ENCODE data around the gene DDX4. TPM values are rescaled to one million over a fixed set of nuclear protein-coding genes. Genes with fewer than 3 reads are reported as not detected.
A peak's percentile ranks its signal among the peaks of the same experiment; 100 is the strongest.

Gene DDX4
- total RNA-seq, 2 donors from 2014 or later: 1.0 to 1.1 TPM

DNA sequence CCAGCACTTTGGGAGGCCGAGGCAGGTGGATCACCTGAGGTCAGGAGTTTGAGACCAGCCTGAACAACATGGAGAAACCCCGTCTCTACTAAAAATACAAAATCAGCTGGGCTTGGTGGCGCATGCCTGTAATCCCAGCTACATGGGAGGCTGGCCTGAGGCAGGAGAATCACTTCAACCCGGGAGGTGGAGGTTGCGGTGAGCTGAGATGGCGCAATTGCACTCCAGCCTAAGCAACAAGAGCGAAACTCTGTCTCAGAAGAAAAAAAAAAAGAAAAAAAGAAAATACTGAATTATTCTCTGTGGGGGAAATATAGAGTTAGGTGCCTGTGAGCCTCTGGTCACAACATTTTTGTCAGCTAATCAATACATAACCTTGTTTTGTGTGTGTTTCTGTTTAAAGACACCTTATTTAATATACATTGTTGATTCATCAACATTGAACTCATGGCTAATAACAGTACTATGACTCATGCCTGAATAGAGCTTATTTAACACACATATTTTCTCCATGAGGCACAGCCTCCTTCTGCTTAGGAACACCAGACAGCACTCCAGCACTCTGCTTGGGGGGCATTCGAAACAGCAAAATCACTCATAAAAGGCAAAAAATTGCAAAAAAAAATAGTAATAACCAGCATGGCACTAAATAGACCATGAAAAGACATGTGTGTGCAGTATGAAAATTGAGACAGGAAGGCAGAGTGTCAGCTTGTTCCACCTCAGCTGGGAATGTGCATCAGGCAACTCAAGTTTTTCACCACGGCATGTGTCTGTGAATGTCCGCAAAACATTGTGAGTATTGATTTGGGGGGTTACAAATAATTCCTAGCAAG lies 113.2 kb downstream of the DDX4 start, which contains the start of gene IL31RA:
Gene IL31RA, plus strand, starts transcription at position 519 of the 836 bp plus-strand sequence. Its CDS starts 214 bp downstream, at position 733.
- peaks cover 7% of the 10 kb centered on the region for H3K27me3 Mint-ChIP-seq (ENCODE audit: low read depth)
- no peak for DNase-seq
- H3K9me3 Mint-ChIP-seq: peaks cover 2% of the 10 kb centered on the region in 2 donors
- H3K36me3 Mint-ChIP-seq (ENCODE audit: insufficient read depth in 2 of 2): peaks cover 0 to 1% of the 10 kb centered on the region in 2 donors
- peak; percentile 85 to 90 for ATAC-seq (replicated peaks in 1 of 2)
- peaks cover 57% of the 10 kb centered on the region for H3K4me1 Mint-ChIP-seq (ENCODE audit: low read depth)
- no peak within 1 kb of the TSS for H3K27ac Mint-ChIP-seq
- H3K4me3 Mint-ChIP-seq: peak within 1 kb of the TSS; percentile 33 to 40

DNA sequence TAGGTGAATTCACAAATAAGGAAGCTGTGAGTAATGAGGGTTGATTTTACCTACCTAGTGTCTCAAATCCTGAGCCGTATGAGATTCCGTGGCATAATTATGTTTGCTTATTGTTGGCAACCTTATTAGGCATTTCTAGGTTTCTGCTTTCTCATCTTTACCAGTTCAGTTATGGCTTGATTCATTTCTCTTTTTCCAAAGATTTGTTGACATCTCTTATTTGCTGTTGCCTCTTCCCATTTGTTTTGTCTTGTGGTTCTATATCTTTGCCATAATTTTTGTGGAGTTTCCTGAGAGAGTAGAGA lies 113.8 kb downstream of the DDX4 start:
- Mint-ChIP-seq H3K36me3 (ENCODE audit: insufficient read depth in 2 of 2) (no peaks in the 10 kb centered on the region), H3K4me3 (peak overlapping the region; percentile 33 to 40), H3K4me1 (ENCODE audit: low read depth) (peaks cover 62% of the 10 kb centered on the region), H3K9me3 (peaks cover 2% of the 10 kb centered on the region in 2 donors), H3K27me3 (ENCODE audit: low read depth) (peaks cover 7% of the 10 kb centered on the region), H3K27ac (no peak overlapping the region)
- DNase-seq (no peak), ATAC-seq (replicated peaks in 1 of 2) (no peak)

- no peak for DNase-seq
- Mint-ChIP-seq H3K4me3 (no peak overlapping the region), H3K27me3 (ENCODE audit: low read depth) (peaks cover 7% of the 10 kb centered on the region), H3K36me3 (ENCODE audit: insufficient read depth in 2 of 2) (no peaks in the 10 kb centered on the region), H3K27ac (no peak overlapping the region), H3K9me3 (peaks cover 2% of the 10 kb centered on the region in 2 donors), H3K4me1 (ENCODE audit: low read depth) (peaks cover 71% of the 10 kb centered on the region)
- ATAC-seq (replicated peaks in 1 of 2): no peak
These were observed 114.6 kb downstream of the DDX4 start for GRCh38 chr5:55852503-55852902.

- no peak overlapping the region for H3K27ac Mint-ChIP-seq
- H3K27me3 Mint-ChIP-seq (ENCODE audit: low read depth): peaks cover 7% of the 10 kb centered on the region
- H3K4me3 Mint-ChIP-seq: peak overlapping the region in 1 of 2 donors; percentile 68
- H3K4me1 Mint-ChIP-seq (ENCODE audit: low read depth): peaks cover 70% of the 10 kb centered on the region
- peaks cover 0 to 2% of the 10 kb centered on the region in 2 donors for H3K9me3 Mint-ChIP-seq
- ATAC-seq (replicated peaks in 1 of 2) (no peak), DNase-seq (no peak)
- H3K36me3 Mint-ChIP-seq (ENCODE audit: insufficient read depth in 2 of 2): no peaks in the 10 kb centered on the region
These were observed 115.3 kb downstream of the DDX4 start for GRCh38 chr5:55853041-55853670.

DNA sequence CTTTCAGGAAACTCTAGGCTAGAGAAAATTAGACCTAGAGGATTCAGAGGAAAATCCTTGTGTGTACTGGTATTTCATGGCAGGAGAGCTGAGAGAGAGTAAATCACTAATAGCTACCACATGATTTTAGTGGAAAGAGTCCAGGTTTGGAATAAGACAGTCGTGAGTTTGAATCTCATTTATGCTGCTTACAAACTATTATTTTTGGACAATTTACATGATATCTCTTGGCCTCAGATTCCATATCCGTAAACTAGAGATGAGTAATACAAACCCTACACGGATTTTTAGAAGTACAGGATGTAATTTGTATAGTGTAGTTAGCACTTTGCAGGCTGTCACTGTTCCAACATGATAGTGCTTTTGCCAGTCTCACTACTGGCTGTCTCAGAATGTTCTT lies 116.0 kb downstream of the DDX4 start:
- H3K9me3 Mint-ChIP-seq: peaks cover 0 to 2% of the 10 kb centered on the region in 2 donors
- peak overlapping the region in 1 of 2 donors; percentile 68 for H3K4me3 Mint-ChIP-seq
- DNase-seq (no peak), ATAC-seq (replicated peaks in 1 of 2) (no peak)
- no peak overlapping the region for H3K27ac Mint-ChIP-seq
- H3K36me3 Mint-ChIP-seq (ENCODE audit: insufficient read depth in 2 of 2): peaks cover 0 to 3% of the 10 kb centered on the region in 2 donors
- H3K27me3 Mint-ChIP-seq (ENCODE audit: low read depth): peaks cover 7% of the 10 kb centered on the region
- peaks cover 63% of the 10 kb centered on the region for H3K4me1 Mint-ChIP-seq (ENCODE audit: low read depth)

DNA sequence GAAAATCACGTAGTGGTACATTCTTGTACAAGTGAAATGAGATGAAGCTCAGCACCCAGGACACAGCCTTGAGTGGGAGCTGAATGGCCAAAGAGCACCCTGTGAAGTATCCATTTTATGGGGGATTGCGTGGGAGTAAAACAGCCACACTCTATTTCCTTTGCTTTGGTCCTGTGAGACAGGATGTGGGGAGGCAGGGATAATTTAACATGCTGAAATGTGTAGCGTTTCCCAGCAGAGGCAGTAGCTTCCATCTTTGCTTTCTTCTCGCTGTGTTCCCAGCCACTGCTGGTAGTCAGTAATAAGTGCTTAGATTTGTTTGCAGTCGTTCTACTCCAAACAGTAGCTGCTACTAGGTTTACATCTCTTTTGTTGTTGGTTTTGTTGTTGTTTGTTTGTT lies 117.6 kb downstream of the DDX4 start:
- Mint-ChIP-seq H3K4me3 (peak overlapping the region; percentile 44 to 67), H3K27ac (peak overlapping the region; percentile 93), H3K27me3 (ENCODE audit: low read depth) (no peaks in the 10 kb centered on the region), H3K9me3 (no peaks in the 10 kb centered on the region), H3K36me3 (ENCODE audit: insufficient read depth in 2 of 2) (peaks cover 1 to 3% of the 10 kb centered on the region in 2 donors), H3K4me1 (ENCODE audit: low read depth) (peaks cover 59% of the 10 kb centered on the region)
- ATAC-seq (replicated peaks in 1 of 2) (peak; percentile 24 to 46), DNase-seq (peak; percentile 5 to 24)

DNA sequence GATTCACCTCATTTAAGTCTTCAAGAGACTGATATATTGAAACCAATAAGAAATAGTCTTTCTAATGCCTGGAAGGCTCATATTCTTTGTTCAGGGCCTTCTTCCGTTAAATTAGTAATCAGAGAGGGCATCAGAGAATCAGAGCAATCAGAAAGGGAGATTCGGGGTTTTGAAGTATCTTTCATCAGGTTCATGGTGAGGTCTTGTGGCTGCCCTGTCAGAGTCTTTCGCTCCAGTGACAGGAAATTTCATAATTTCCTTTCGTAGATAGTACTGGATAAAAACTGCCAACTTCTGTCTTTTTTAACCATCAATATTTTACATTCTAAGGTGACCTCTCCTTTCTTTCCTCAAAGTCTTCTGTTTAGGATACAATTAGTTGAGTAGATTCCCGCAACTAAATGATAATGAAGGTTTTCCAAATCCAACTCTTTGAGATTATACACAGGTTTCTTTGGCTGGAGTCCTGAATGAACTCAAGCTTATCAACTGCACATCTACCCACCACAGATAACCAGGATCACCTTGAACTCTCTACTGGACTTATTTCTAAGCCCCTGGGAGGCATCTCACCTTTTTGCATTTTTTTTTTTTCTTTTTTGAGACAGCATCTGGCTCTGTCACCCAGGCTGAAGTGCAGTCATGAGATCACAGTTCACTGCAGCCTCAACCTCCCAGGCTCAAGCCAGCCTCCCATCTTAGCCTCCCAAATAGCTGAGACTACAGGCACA lies 118.8 kb downstream of the DDX4 start:
- Mint-ChIP-seq H3K27me3 (ENCODE audit: low read depth) (no peaks in the 10 kb centered on the region), H3K27ac (peak overlapping the region; percentile 93)
- DNase-seq: peak; percentile 26 to 36

GRCh38 chr5:55857247-55857640 lies 119.4 kb downstream of the DDX4 start:
- H3K27me3 Mint-ChIP-seq (ENCODE audit: low read depth): no peaks in the 10 kb centered on the region
- H3K9me3 Mint-ChIP-seq: no peaks in the 10 kb centered on the region
- ATAC-seq (replicated peaks in 1 of 2) (no peak), DNase-seq (no peak)
- H3K36me3 Mint-ChIP-seq (ENCODE audit: insufficient read depth in 2 of 2): peaks cover 2 to 6% of the 10 kb centered on the region in 2 donors
- H3K4me3 Mint-ChIP-seq: peak overlapping the region; percentile 44 to 67
- H3K27ac Mint-ChIP-seq: peak overlapping the region; percentile 93
- H3K4me1 Mint-ChIP-seq (ENCODE audit: low read depth): peaks cover 45% of the 10 kb centered on the region

More for the DNA sequence above, 118.8 kb downstream of the DDX4 start:
- H3K4me3 Mint-ChIP-seq: peak overlapping the region; percentile 44 to 67
- ATAC-seq (replicated peaks in 1 of 2): peak; percentile 81 to 84
- H3K4me1 Mint-ChIP-seq (ENCODE audit: low read depth): peaks cover 48% of the 10 kb centered on the region
- H3K36me3 Mint-ChIP-seq (ENCODE audit: insufficient read depth in 2 of 2): peaks cover 2 to 6% of the 10 kb centered on the region in 2 donors
- no peaks in the 10 kb centered on the region for H3K9me3 Mint-ChIP-seq

GRCh38 chr5:55858104-55858503 lies 120.2 kb downstream of the DDX4 start:
- peaks cover 2 to 6% of the 10 kb centered on the region in 2 donors for H3K36me3 Mint-ChIP-seq (ENCODE audit: insufficient read depth in 2 of 2)
- H3K4me1 Mint-ChIP-seq (ENCODE audit: low read depth): peaks cover 36% of the 10 kb centered on the region
- no peaks in the 10 kb centered on the region for H3K27me3 Mint-ChIP-seq (ENCODE audit: low read depth)
- no peak overlapping the region for H3K27ac Mint-ChIP-seq
- DNase-seq (no peak), ATAC-seq (replicated peaks in 1 of 2) (no peak)
- no peaks in the 10 kb centered on the region for H3K9me3 Mint-ChIP-seq
- H3K4me3 Mint-ChIP-seq: no peak overlapping the region

GRCh38 chr5:55860288-55860687 lies 122.4 kb downstream of the DDX4 start:
- Mint-ChIP-seq H3K36me3 (ENCODE audit: insufficient read depth in 2 of 2) (peaks cover 2 to 6% of the 10 kb centered on the region in 2 donors), H3K4me3 (no peak overlapping the region), H3K27me3 (ENCODE audit: low read depth) (no peaks in the 10 kb centered on the region), H3K27ac (no peak overlapping the region), H3K9me3 (no peaks in the 10 kb centered on the region), H3K4me1 (ENCODE audit: low read depth) (peaks cover 28% of the 10 kb centered on the region)
- no peak for ATAC-seq (replicated peaks in 1 of 2)
- no peak for DNase-seq

GRCh38 chr5:55860709-55861108 lies 122.8 kb downstream of the DDX4 start:
- peaks cover 28% of the 10 kb centered on the region for H3K4me1 Mint-ChIP-seq (ENCODE audit: low read depth)
- ATAC-seq (replicated peaks in 1 of 2): no peak

DNA sequence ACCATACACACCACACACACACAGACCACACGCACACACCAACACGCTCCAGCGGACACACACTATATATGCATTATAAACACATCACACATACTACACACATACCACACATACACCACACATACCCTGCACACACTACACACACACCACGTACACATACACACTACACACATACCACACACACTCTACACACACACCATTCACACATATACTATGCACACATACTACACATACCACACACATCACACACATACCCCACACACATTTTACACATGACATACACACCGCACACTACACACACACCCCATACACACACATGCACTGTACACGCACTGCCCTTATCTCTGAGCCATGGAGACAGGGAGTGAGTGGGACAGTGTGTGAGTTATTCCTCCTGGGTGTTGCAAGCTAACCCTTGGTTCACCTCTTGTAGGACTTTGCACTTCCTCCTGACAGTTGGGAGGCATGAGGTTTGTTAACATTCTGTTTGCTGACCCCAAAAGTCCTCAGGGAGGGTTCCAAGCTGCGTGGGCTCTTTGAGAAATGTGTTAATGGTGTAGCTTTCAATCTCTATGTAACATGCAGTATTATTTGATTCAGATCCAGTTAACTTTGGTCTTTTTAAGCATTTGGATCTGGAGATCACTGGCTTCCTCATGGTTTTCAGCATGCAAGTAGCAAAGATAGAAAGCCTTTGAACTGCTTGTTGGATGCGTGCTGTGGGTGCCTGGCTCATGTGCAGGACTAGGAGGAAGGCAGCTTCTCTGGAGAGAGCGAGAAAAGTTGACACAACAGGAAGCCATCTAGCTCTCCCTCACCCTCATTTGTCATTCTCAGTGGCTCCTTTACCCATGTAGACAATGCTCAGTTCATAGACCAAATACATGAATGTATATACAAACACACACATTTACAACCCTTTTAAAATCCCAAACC lies 127.0 kb downstream of the DDX4 start:
- H3K4me3 Mint-ChIP-seq: no peak overlapping the region
- H3K9me3 Mint-ChIP-seq: peaks cover 0 to 2% of the 10 kb centered on the region in 2 donors
- ATAC-seq (replicated peaks in 1 of 2) (no peak), DNase-seq (no peak)
- H3K27ac Mint-ChIP-seq: no peak overlapping the region
- H3K4me1 Mint-ChIP-seq (ENCODE audit: low read depth): peaks cover 22% of the 10 kb centered on the region
- H3K36me3 Mint-ChIP-seq (ENCODE audit: insufficient read depth in 2 of 2): peaks cover 2 to 5% of the 10 kb centered on the region in 2 donors
- H3K27me3 Mint-ChIP-seq (ENCODE audit: low read depth): no peaks in the 10 kb centered on the region

More at GRCh38 chr5:55860709-55861108, 122.8 kb downstream of the DDX4 start:
- no peak overlapping the region for H3K27ac Mint-ChIP-seq
- H3K9me3 Mint-ChIP-seq: no peaks in the 10 kb centered on the region
- no peaks in the 10 kb centered on the region for H3K27me3 Mint-ChIP-seq (ENCODE audit: low read depth)
- peaks cover 2 to 6% of the 10 kb centered on the region in 2 donors for H3K36me3 Mint-ChIP-seq (ENCODE audit: insufficient read depth in 2 of 2)
- H3K4me3 Mint-ChIP-seq: no peak overlapping the region
- no peak for DNase-seq
